Vagina (tissue), 2 donors: ENCODE data around the gene PIGC. TPM values are rescaled to one million over a fixed set of nuclear protein-coding genes. Genes with fewer than 3 reads are reported as not detected.

Experiments
- DNase-seq, 2 donors: peaks; one replicate each; pipeline ENCODE4 v3.0.0-alpha.2; 2017; ENCODE audit errors: extremely low spot score in 2 of 2
- H3K27ac ChIP-seq: fragments of 200-600 bp; sonication (generic); one replicate; pipeline ENCODE4 v1.5.1; 2019
- H3K27me3 ChIP-seq: fragments of 200-600 bp; sonication (generic); one replicate; pipeline ENCODE4 v1.5.1; 2019
- H3K36me3 ChIP-seq, 2 donors: fragments of 200-600 bp; sonication (generic); one replicate each; pipeline ENCODE4 v1.5.1; 2017 to 2019
- H3K4me1 ChIP-seq: fragments of 200-600 bp; sonication (generic); one replicate; pipeline ENCODE4 v1.5.1; 2019
- H3K4me3 ChIP-seq, 2 donors: fragments of 200-600 bp; sonication (generic); 1 replicate in 1 of 2; 2 replicates in 1 of 2; pipeline ENCODE4 v1.5.1; 2016 to 2019
- H3K9me3 ChIP-seq: fragments of 200-600 bp; sonication (generic); one replicate; pipeline ENCODE4 v1.5.1; 2019
- POLR2A ChIP-seq, 2 donors: fragments of 450-650 bp; IDR thresholded peaks; one replicate each; pipeline ENCODE4 v1.6.1; 2017; ENCODE audit warnings: antibody characterized with exemption in 2 of 2, mild to moderate bottlenecking in 2 of 2, moderate library complexity in 2 of 2
- POLR2AphosphoS5 ChIP-seq, 2 donors: sonication (generic); formaldehyde crosslinking; IDR thresholded peaks; one replicate each; pipeline ENCODE4 v1.9.0; 2017; ENCODE audit warnings: antibody characterized with exemption in 2 of 2, mild to moderate bottlenecking in 2 of 2, low read depth in 1 of 2; ENCODE audit not compliant: insufficient read depth in 1 of 2
- intact Hi-C: fragments of 100-400 bp; cut with DNase I; formaldehyde crosslinking; loops from one replicate; pipeline ENCODE4 v1.15.1; 2023
- total RNA-seq: library from RNA; depleted of rRNA; stranded (reverse); fragments of >200 nt; gene quantifications from one replicate; pipeline ENCODE4 v1.2.3, GENCODE V29; 2016
- TF ChIP-seq, protein P1 (sequence below), 3 experiments: fragments of 450-650 bp in 2 of 3; fragments of 200-600 bp in 1 of 3; sonication (generic) in 1 of 3; IDR thresholded peaks; one replicate each; pipeline ENCODE4 v1.5.1; 2017 to 2019; ENCODE audit warnings: antibody characterized with exemption in 3 of 3, mild to moderate bottlenecking in 2 of 3, moderate library complexity in 2 of 3

Gene PIGC
- total RNA-seq, 1 donor from 2014 or later: 14.5 TPM

DNA sequence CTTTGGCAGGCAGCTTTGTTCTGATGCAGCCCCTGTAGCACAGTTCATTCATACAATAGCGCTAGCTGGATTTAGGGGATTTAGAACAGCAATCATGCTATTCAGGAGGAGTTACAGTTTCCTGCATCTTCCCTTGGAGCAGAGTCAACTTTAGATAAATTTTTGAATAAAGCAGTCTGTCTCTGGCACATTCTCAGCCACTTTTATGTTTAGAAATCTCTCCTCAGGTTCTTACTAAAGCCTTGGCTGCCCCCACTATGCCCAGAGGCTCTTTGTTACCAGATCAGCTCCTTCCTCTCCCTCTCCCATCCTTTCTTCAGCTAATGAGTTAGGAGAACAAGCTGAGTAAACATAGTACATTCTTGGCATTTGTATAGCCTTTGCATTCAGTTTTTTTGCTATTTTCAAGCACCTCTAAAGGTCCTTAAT is 17.0 kb upstream of the PIGC start:
- Histone ChIP-seq H3K27me3 (no peaks in the 10 kb centered on the region), H3K36me3 (no peaks in the 10 kb centered on the region), H3K4me1 (no peaks in the 10 kb centered on the region), H3K9me3 (no peaks in the 10 kb centered on the region), H3K27ac (no peak overlapping the region), H3K4me3 (no peak overlapping the region)
- TF ChIP-seq POLR2A (IDR thresholded peaks at IDR 0.05): no peak
- TF ChIP-seq, protein P1, sequence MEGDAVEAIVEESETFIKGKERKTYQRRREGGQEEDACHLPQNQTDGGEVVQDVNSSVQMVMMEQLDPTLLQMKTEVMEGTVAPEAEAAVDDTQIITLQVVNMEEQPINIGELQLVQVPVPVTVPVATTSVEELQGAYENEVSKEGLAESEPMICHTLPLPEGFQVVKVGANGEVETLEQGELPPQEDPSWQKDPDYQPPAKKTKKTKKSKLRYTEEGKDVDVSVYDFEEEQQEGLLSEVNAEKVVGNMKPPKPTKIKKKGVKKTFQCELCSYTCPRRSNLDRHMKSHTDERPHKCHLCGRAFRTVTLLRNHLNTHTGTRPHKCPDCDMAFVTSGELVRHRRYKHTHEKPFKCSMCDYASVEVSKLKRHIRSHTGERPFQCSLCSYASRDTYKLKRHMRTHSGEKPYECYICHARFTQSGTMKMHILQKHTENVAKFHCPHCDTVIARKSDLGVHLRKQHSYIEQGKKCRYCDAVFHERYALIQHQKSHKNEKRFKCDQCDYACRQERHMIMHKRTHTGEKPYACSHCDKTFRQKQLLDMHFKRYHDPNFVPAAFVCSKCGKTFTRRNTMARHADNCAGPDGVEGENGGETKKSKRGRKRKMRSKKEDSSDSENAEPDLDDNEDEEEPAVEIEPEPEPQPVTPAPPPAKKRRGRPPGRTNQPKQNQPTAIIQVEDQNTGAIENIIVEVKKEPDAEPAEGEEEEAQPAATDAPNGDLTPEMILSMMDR (IDR thresholded peaks at IDR 0.05): no peak
- no peak for TF ChIP-seq POLR2AphosphoS5 (IDR thresholded peaks at IDR 0.05; ENCODE audit: insufficient read depth in 1 of 2, low read depth in 1 of 2)
- DNase-seq: no peak
- intact Hi-C loops: no loop called here

GRCh38 chr1:172460177-172460576 is 16.3 kb upstream of the PIGC start:
- Histone ChIP-seq H3K36me3 (no peaks in the 10 kb centered on the region), H3K27ac (no peak overlapping the region), H3K4me1 (no peaks in the 10 kb centered on the region), H3K9me3 (no peaks in the 10 kb centered on the region), H3K27me3 (no peaks in the 10 kb centered on the region), H3K4me3 (no peak overlapping the region)
- intact Hi-C loops: no loop called here
- TF ChIP-seq POLR2A (IDR thresholded peaks at IDR 0.05) (no peak), POLR2AphosphoS5 (IDR thresholded peaks at IDR 0.05; ENCODE audit: insufficient read depth in 1 of 2, low read depth in 1 of 2) (peak in 1 of 2 donors; percentile 59)
- no peak for DNase-seq

DNA sequence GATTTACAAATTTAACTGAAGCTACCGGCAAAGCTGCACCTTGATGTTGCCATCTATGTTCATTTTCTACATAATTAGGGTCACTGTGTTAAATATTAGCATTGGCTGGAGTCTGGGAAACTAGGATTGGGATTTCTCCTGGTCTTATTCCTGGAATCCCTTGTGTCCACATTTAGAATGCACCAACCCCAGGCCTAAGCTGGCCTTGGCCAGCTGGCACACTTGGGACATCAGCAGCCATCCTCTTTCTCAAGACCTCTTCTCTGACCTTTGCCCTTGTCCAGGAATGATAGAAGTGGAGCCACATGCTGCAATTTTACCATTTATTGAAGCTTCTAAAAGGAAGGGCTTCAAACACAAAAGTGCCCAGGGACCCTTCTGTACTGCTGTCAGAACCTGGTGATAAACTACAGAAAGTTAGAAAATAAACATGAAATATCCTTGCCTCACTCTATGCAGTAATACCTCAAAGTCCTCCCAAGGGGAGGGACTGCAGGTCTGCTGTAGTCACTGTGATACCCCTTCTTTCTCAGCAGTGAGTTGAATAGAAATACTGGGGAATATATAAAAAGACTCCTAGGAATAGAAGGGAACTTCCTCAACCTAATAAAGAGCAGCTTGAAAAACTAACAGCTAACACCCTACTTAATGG is 13.7 kb upstream of the PIGC start:
- no peak for DNase-seq
- no peaks in the 10 kb centered on the region for H3K4me1 ChIP-seq
- TF ChIP-seq POLR2AphosphoS5 (IDR thresholded peaks at IDR 0.05; ENCODE audit: insufficient read depth in 1 of 2, low read depth in 1 of 2) (no peak), POLR2A (IDR thresholded peaks at IDR 0.05) (no peak)
- TF ChIP-seq, protein P1 (IDR thresholded peaks at IDR 0.05): no peak
- no peaks in the 10 kb centered on the region for H3K27me3 ChIP-seq
- no peaks in the 10 kb centered on the region for H3K9me3 ChIP-seq
- H3K36me3 ChIP-seq: no peaks in the 10 kb centered on the region
- H3K27ac ChIP-seq: no peak overlapping the region
- intact Hi-C loops: no loop called here
- H3K4me3 ChIP-seq: no peak overlapping the region

- Histone ChIP-seq H3K27ac (no peak overlapping the region), H3K9me3 (no peaks in the 10 kb centered on the region), H3K4me1 (no peaks in the 10 kb centered on the region), H3K27me3 (no peaks in the 10 kb centered on the region), H3K36me3 (no peaks in the 10 kb centered on the region), H3K4me3 (no peak overlapping the region)
- intact Hi-C loops: no loop called here
- DNase-seq: no peak
- no peak for TF ChIP-seq POLR2A (IDR thresholded peaks at IDR 0.05)
- no peak for TF ChIP-seq POLR2AphosphoS5 (IDR thresholded peaks at IDR 0.05; ENCODE audit: insufficient read depth in 1 of 2, low read depth in 1 of 2)
- TF ChIP-seq, protein P1 (IDR thresholded peaks at IDR 0.05): no peak
These were observed 12.5 kb upstream of the PIGC start for GRCh38 chr1:172456344-172456769.

GRCh38 chr1:172455451-172455850 is 11.6 kb upstream of the PIGC start:
- no peak for TF ChIP-seq POLR2AphosphoS5 (IDR thresholded peaks at IDR 0.05; ENCODE audit: insufficient read depth in 1 of 2, low read depth in 1 of 2)
- TF ChIP-seq, protein P1 (IDR thresholded peaks at IDR 0.05): no peak
- TF ChIP-seq POLR2A (IDR thresholded peaks at IDR 0.05): no peak
- DNase-seq: no peak
- Histone ChIP-seq H3K4me1 (no peaks in the 10 kb centered on the region), H3K27ac (no peak overlapping the region), H3K36me3 (no peaks in the 10 kb centered on the region), H3K4me3 (no peak overlapping the region), H3K9me3 (no peaks in the 10 kb centered on the region), H3K27me3 (no peaks in the 10 kb centered on the region)
- intact Hi-C loops: no loop called here
